CD14-positive monocyte (primary cell): ENCODE measurements around the gene GRIK4. TPM values are rescaled to one million over a fixed set of nuclear protein-coding genes. Genes with fewer than 3 reads are reported as not detected.

Source experiments
- DNase-seq, 3 donors: peaks; one replicate each; pipeline ENCODE4 v3.0.0-alpha.2; 2011 to 2022
- H2AFZ ChIP-seq: 2 replicates; pipeline ENCODE4 v1.6.0; 2012; ENCODE audit warnings: mild to moderate bottlenecking, low read depth, low read length, inconsistent platforms; ENCODE audit not compliant: insufficient read depth, poor library complexity, severe bottlenecking
- H3K27ac ChIP-seq, 2 donors: 1 replicate in 1 of 2; 2 replicates in 1 of 2; pipeline ENCODE4 v1.5.1; 2012 to 2013; ENCODE audit warnings: low read length in 2 of 2, control low read depth in 1 of 2, inconsistent platforms in 1 of 2, low read depth in 1 of 2, mild to moderate bottlenecking in 1 of 2
- H3K27me3 ChIP-seq, 2 donors: one replicate each; pipeline versions ENCODE4 v1.6.0 to v1.6.1; 2011 to 2013; ENCODE audit warnings: low read length in 2 of 2; ENCODE audit not compliant: control insufficient read depth in 2 of 2, insufficient read depth in 2 of 2
- H3K36me3 ChIP-seq, 2 donors: replicated peaks in 1 of 2; 1 replicate in 1 of 2; 2 replicates in 1 of 2; pipeline versions ENCODE4 v1.5.1 to v1.6.1; 2012 to 2013; ENCODE audit warnings: low read length in 2 of 2, control low read depth in 1 of 2, inconsistent platforms in 1 of 2, mild to moderate bottlenecking in 1 of 2; ENCODE audit not compliant: insufficient read depth in 2 of 2, control insufficient read depth in 1 of 2
- H3K4me1 ChIP-seq, 2 donors: 1 replicate in 1 of 2; 2 replicates in 1 of 2; pipeline versions ENCODE4 v1.5.1 to v1.6.1; 2012 to 2013; ENCODE audit warnings: low read length in 2 of 2, control low read depth in 1 of 2, inconsistent platforms in 1 of 2, mild to moderate bottlenecking in 1 of 2, moderate library complexity in 1 of 2; ENCODE audit not compliant: insufficient read depth in 2 of 2, control insufficient read depth in 1 of 2
- H3K4me2 ChIP-seq: replicated peaks from 2 replicates; pipeline ENCODE3; 2012; ENCODE audit warnings: low read length, moderate library complexity, mild to moderate bottlenecking; ENCODE audit not compliant: poor library complexity, severe bottlenecking; ENCODE audit errors: extremely low read depth
- H3K4me3 ChIP-seq, 3 experiments: fragments of 200-600 bp in 1 of 3; sonication (generic) in 1 of 3; replicated peaks in 1 of 3; 1 replicate in 2 of 3; 2 replicates in 1 of 3; pipeline ENCODE4 v1.5.1; 2011 to 2013; ENCODE audit warnings: low read length in 3 of 3, mild to moderate bottlenecking in 3 of 3, control low read depth in 2 of 3, low read depth in 2 of 3, inconsistent platforms in 1 of 3, moderate library complexity in 1 of 3
- H3K79me2 ChIP-seq: 2 replicates; pipeline ENCODE4 v1.6.0; 2012; ENCODE audit warnings: mild to moderate bottlenecking, control low read depth, inconsistent platforms, low read length, moderate library complexity; ENCODE audit not compliant: insufficient read depth
- H3K9ac ChIP-seq: 2 replicates; pipeline ENCODE4 v1.6.0; 2017; ENCODE audit warnings: low read length, mild to moderate bottlenecking; ENCODE audit not compliant: insufficient read depth, poor library complexity, severe bottlenecking
- H3K9me3 ChIP-seq, 2 donors: replicated peaks in 1 of 2; 1 replicate in 1 of 2; 2 replicates in 1 of 2; pipeline versions ENCODE4 v1.5.1 to v1.6.1; 2012 to 2013; ENCODE audit warnings: low read length in 2 of 2, control low read depth in 1 of 2; ENCODE audit not compliant: control insufficient read depth in 1 of 2, insufficient read depth in 1 of 2
- H4K20me1 ChIP-seq: 2 replicates; pipeline ENCODE4 v1.6.0; 2012; ENCODE audit warnings: mild to moderate bottlenecking, low read length, control low read depth, moderate library complexity; ENCODE audit not compliant: insufficient read depth
- H3K27ac Mint-ChIP-seq, 7 donors: one replicate each; pipeline ENCODE4 v1.8.0; 2020; ENCODE audit warnings: mild to moderate bottlenecking in 7 of 7, mixed read lengths in 7 of 7, moderate library complexity in 6 of 7, inconsistent platforms in 2 of 7
- H3K27me3 Mint-ChIP-seq, 3 donors: one replicate each; pipeline ENCODE4 v1.8.0; 2021 to 2022; ENCODE audit warnings: low read depth in 3 of 3, mild to moderate bottlenecking in 3 of 3, mixed read lengths in 3 of 3, moderate library complexity in 3 of 3, inconsistent platforms in 1 of 3
- H3K36me3 Mint-ChIP-seq, 2 donors: one replicate each; pipeline ENCODE4 v1.8.0; 2020; ENCODE audit warnings: mixed read lengths in 2 of 2, inconsistent platforms in 1 of 2, mild to moderate bottlenecking in 1 of 2
- H3K4me1 Mint-ChIP-seq: one replicate; pipeline ENCODE4 v1.8.0; 2020; ENCODE audit warnings: mild to moderate bottlenecking, mixed read lengths
- H3K4me3 Mint-ChIP-seq, 2 donors: one replicate each; pipeline ENCODE4 v1.8.0; 2020; ENCODE audit warnings: mild to moderate bottlenecking in 2 of 2, mixed read lengths in 2 of 2, moderate library complexity in 1 of 2
- H3K9me3 Mint-ChIP-seq, 7 donors: one replicate each; pipeline ENCODE4 v1.8.0; 2020 to 2022; ENCODE audit warnings: mixed read lengths in 7 of 7, mild to moderate bottlenecking in 6 of 7, moderate library complexity in 6 of 7, inconsistent platforms in 2 of 7
- WGBS: methylation state at CpG from one replicate; pipeline ENCODE4 v1.1.5; 2013; ENCODE audit warnings: missing lambda C conversion rate; ENCODE audit not compliant: insufficient coverage; 5-methylcytosine and 5-hydroxymethylcytosine counted together
- intact Hi-C, 2 donors: fragments of 100-400 bp; cut with micrococcal nuclease; formaldehyde crosslinking; loops; one replicate each; pipeline versions ENCODE4 v1.15.0 to v1.15.1; 2023
- polyA plus RNA-seq, 3 donors: library from polyadenylated mRNA; depleted of rRNA in 1 of 3; unstranded in 2 of 3; stranded (reverse) in 1 of 3; fragments of 300-500 nt in 2 of 3; fragments of >200 nt in 1 of 3; fragmentation: Illumina TruSeq in 2 of 3; gene quantifications; 1 replicate in 2 of 3; 2 replicates in 1 of 3; pipeline ENCODE4 v1.2.3, GENCODE V29; 2012 to 2021
- TF ChIP-seq, protein P1 (sequence below): fragments of 200-600 bp; IDR thresholded peaks from one replicate; pipeline ENCODE4 v1.8.0; 2022; ENCODE audit warnings: antibody characterized with exemption, mild to moderate bottlenecking

The GRIK4 gene
- polyA plus RNA-seq, 3 donors: not detected

DNA sequence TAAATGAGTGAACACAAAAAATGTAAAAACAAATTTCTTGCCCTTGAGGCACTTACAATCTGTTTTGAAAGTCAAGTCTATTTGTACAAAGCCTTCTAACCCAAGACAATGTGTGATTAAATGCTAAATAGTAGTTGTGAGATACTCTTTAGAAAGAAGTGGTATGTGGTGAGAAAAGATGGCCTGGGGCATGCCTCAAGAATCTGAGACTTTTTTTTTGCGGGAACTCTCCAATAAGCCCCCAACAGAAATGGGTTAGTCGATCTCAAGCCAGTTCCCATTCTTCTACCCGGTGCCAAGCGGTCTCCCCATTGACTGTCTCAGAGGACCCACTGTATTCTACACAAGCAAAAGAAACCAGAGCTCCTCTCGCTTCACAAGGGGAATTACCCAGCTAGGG is 485.4 kb downstream of the GRIK4 start:
- no CpG with 5 or more reads among the region's 5 CpGs for WGBS

DNA sequence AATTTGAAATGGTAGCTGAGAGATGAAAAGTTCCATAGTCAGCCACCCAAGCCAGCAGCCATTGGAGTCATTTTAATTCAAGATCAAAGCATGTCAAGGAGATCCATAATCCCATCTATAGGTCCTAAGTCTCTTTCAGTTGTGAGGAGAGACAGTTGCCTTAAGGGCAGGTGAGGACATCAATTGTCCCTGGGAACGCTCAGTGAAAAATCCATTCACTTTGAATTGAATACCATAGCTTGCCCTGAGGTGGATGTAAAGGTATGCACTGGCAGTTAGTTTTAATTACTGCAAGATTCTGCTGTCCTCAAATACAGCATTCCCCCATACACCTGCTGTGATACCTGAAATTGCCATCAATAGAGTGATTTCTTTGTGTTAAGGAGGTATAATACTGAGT is 487.0 kb downstream of the GRIK4 start:
- TF ChIP-seq, protein P1, sequence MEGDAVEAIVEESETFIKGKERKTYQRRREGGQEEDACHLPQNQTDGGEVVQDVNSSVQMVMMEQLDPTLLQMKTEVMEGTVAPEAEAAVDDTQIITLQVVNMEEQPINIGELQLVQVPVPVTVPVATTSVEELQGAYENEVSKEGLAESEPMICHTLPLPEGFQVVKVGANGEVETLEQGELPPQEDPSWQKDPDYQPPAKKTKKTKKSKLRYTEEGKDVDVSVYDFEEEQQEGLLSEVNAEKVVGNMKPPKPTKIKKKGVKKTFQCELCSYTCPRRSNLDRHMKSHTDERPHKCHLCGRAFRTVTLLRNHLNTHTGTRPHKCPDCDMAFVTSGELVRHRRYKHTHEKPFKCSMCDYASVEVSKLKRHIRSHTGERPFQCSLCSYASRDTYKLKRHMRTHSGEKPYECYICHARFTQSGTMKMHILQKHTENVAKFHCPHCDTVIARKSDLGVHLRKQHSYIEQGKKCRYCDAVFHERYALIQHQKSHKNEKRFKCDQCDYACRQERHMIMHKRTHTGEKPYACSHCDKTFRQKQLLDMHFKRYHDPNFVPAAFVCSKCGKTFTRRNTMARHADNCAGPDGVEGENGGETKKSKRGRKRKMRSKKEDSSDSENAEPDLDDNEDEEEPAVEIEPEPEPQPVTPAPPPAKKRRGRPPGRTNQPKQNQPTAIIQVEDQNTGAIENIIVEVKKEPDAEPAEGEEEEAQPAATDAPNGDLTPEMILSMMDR: no peak
- Mint-ChIP-seq H3K9me3 (no peaks in the 10 kb centered on the region), H3K36me3 (no peaks in the 10 kb centered on the region), H3K4me3 (no peak overlapping the region), H3K27me3 (peaks cover 5 to 7% (median 5%) of the 10 kb centered on the region in 3 donors), H3K27ac (peak overlapping the region in 1 of 7 donors; percentile 11), H3K4me1 (no peaks in the 10 kb centered on the region)
- Histone ChIP-seq H2AFZ (no peak overlapping the region), H3K4me1 (no peaks in the 10 kb centered on the region), H3K9me3 (no peaks in the 10 kb centered on the region), H3K36me3 (no peaks in the 10 kb centered on the region), H3K9ac (no peak overlapping the region), H3K27me3 (peaks cover 0 to 2% of the 10 kb centered on the region in 2 donors), H3K27ac (no peak overlapping the region), H3K4me2 (no peak overlapping the region), H3K4me3 (no peak overlapping the region), H4K20me1 (no peaks in the 10 kb centered on the region), H3K79me2 (no peaks in the 10 kb centered on the region)
- intact Hi-C loops: no loop called here
- DNase-seq: no peak
- WGBS: no CpG with 5 or more reads among the region's 1 CpG

More for the DNA sequence above, 485.4 kb downstream of the GRIK4 start:
- Histone ChIP-seq H3K27ac (no peak overlapping the region), H3K9ac (no peak overlapping the region), H3K79me2 (no peaks in the 10 kb centered on the region), H3K4me2 (no peak overlapping the region), H3K9me3 (no peaks in the 10 kb centered on the region), H3K27me3 (peaks cover 0 to 2% of the 10 kb centered on the region in 2 donors), H3K4me1 (no peaks in the 10 kb centered on the region), H3K36me3 (no peaks in the 10 kb centered on the region), H2AFZ (no peak overlapping the region), H3K4me3 (no peak overlapping the region), H4K20me1 (no peaks in the 10 kb centered on the region)
- no peak overlapping the region for H3K27ac Mint-ChIP-seq
- H3K27me3 Mint-ChIP-seq: peaks cover 2 to 7% (median 3%) of the 10 kb centered on the region in 3 donors
- TF ChIP-seq, protein P1: no peak
- H3K4me3 Mint-ChIP-seq: no peak overlapping the region
- intact Hi-C loops: no loop called here
- H3K36me3 Mint-ChIP-seq: no peaks in the 10 kb centered on the region
- H3K9me3 Mint-ChIP-seq: no peaks in the 10 kb centered on the region
- no peak for DNase-seq
- H3K4me1 Mint-ChIP-seq: no peaks in the 10 kb centered on the region
